ENCODE results near the gene BBS10.

BBS10 gene

GRCh38 chr12:76313299-76313698 lies 34.9 kb downstream of the BBS10 start:
- Histone ChIP-seq H3K4me3 (ENCODE audit: low read depth in 1 of 2, low read length in 1 of 2) (no peak overlapping the region), H3K4me1 (ENCODE audit: control insufficient read depth in 1 of 2, insufficient read depth in 1 of 2, low read depth in 1 of 2, low read length in 1 of 2) (no peaks in the 10 kb centered on the region), H3K27ac (no peak overlapping the region), H3K36me3 (no peaks in the 10 kb centered on the region), H3K27me3 (peaks cover 10% of the 10 kb centered on the region), H3K9me3 (no peaks in the 10 kb centered on the region)
- no peak for TF ChIP-seq CTCF (IDR thresholded peaks at IDR 0.05)

GRCh38 chr12:76312315-76312714 lies 35.9 kb downstream of the BBS10 start:
- Histone ChIP-seq H3K9me3 (no peaks in the 10 kb centered on the region), H3K36me3 (no peaks in the 10 kb centered on the region), H3K4me3 (ENCODE audit: low read depth in 1 of 2, low read length in 1 of 2) (no peak overlapping the region), H3K27me3 (peaks cover 10% of the 10 kb centered on the region), H3K27ac (no peak overlapping the region), H3K4me1 (ENCODE audit: control insufficient read depth in 1 of 2, insufficient read depth in 1 of 2, low read depth in 1 of 2, low read length in 1 of 2) (no peaks in the 10 kb centered on the region)
- no peak for TF ChIP-seq CTCF (IDR thresholded peaks at IDR 0.05)

GRCh38 chr12:76311796-76312195 lies 36.4 kb downstream of the BBS10 start:
- Histone ChIP-seq H3K36me3 (no peaks in the 10 kb centered on the region), H3K4me1 (ENCODE audit: control insufficient read depth in 1 of 2, insufficient read depth in 1 of 2, low read depth in 1 of 2, low read length in 1 of 2) (no peaks in the 10 kb centered on the region), H3K9me3 (no peaks in the 10 kb centered on the region), H3K27ac (no peak overlapping the region), H3K4me3 (ENCODE audit: low read depth in 1 of 2, low read length in 1 of 2) (no peak overlapping the region), H3K27me3 (peaks cover 10% of the 10 kb centered on the region)
- TF ChIP-seq CTCF (IDR thresholded peaks at IDR 0.05): no peak

- Histone ChIP-seq H3K36me3 (no peaks in the 10 kb centered on the region), H3K4me1 (ENCODE audit: control insufficient read depth in 1 of 2, insufficient read depth in 1 of 2, low read depth in 1 of 2, low read length in 1 of 2) (no peaks in the 10 kb centered on the region), H3K27ac (no peak overlapping the region), H3K27me3 (peaks cover 7% of the 10 kb centered on the region), H3K9me3 (no peaks in the 10 kb centered on the region), H3K4me3 (ENCODE audit: low read depth in 1 of 2, low read length in 1 of 2) (no peak overlapping the region)
- TF ChIP-seq CTCF (IDR thresholded peaks at IDR 0.05): no peak
Observed at GRCh38 chr12:76310110-76310509, 38.1 kb downstream of the BBS10 start.

- Histone ChIP-seq H3K27ac (no peak overlapping the region), H3K27me3 (peaks cover 7% of the 10 kb centered on the region), H3K4me3 (ENCODE audit: low read depth in 1 of 2, low read length in 1 of 2) (no peak overlapping the region), H3K4me1 (ENCODE audit: control insufficient read depth in 1 of 2, insufficient read depth in 1 of 2, low read depth in 1 of 2, low read length in 1 of 2) (no peaks in the 10 kb centered on the region), H3K36me3 (no peaks in the 10 kb centered on the region), H3K9me3 (no peaks in the 10 kb centered on the region)
- TF ChIP-seq CTCF (IDR thresholded peaks at IDR 0.05): no peak
Observed at GRCh38 chr12:76308866-76309265, 39.3 kb downstream of the BBS10 start.

GRCh38 chr12:76307083-76307482 lies 41.1 kb downstream of the BBS10 start:
- no peaks in the 10 kb centered on the region for H3K4me1 ChIP-seq (ENCODE audit: control insufficient read depth in 1 of 2, insufficient read depth in 1 of 2, low read depth in 1 of 2, low read length in 1 of 2)
- TF ChIP-seq CTCF (IDR thresholded peaks at IDR 0.05): no peak
- H3K4me3 ChIP-seq (ENCODE audit: low read depth in 1 of 2, low read length in 1 of 2): no peak overlapping the region
- no peaks in the 10 kb centered on the region for H3K36me3 ChIP-seq
- peaks cover 4% of the 10 kb centered on the region for H3K27me3 ChIP-seq
- H3K9me3 ChIP-seq: no peaks in the 10 kb centered on the region
- no peak overlapping the region for H3K27ac ChIP-seq
